ENCODE measurements around the gene CDC42SE2. TPM values are rescaled to one million over a fixed set of nuclear protein-coding genes. Genes with fewer than 3 reads are reported as not detected.

CDC42SE2 gene
- total RNA-seq, 6 donors from 2014 or later = 13.6 to 92.1 (median 36.5) TPM

GRCh38 chr5:131224387-131225201 is 39.3 kb upstream of the CDC42SE2 start:
- no peaks in the 10 kb centered on the region for H3K4me1 ChIP-seq
- peak in 1 of 4 donors; percentile 43 for TF ChIP-seq POLR2A (IDR thresholded peaks at IDR 0.05)
- no peak for TF ChIP-seq EP300 (IDR thresholded peaks at IDR 0.05)
- ATAC-seq (ENCODE audit: low FRiP score in 2 of 2) (peak; percentile 53 to 88), DNase-seq (peak in 1 of 2 donors; percentile 35)
- H3K36me3 ChIP-seq = no peaks in the 10 kb centered on the region
- peak overlapping the region in 1 of 4 donors; percentile 18 for H3K27ac ChIP-seq
- H3K9me3 ChIP-seq = no peaks in the 10 kb centered on the region
- no peak overlapping the region for H3K4me3 ChIP-seq
- WGBS, 2 donors = 63 to 71% methylated on average over 6 of the region's 6 CpGs
- H3K27me3 ChIP-seq = no peaks in the 10 kb centered on the region

- Histone ChIP-seq H3K4me3 (no peak overlapping the region), H3K4me1 (no peaks in the 10 kb centered on the region), H3K27ac (no peak overlapping the region), H3K9me3 (no peaks in the 10 kb centered on the region), H3K36me3 (no peaks in the 10 kb centered on the region), H3K27me3 (no peaks in the 10 kb centered on the region)
- WGBS, 2 donors = 83 to 94% methylated on average over 4 of the region's 4 CpGs
- no peak for TF ChIP-seq POLR2AphosphoS5 (IDR thresholded peaks at IDR 0.05)
- TF ChIP-seq CTCF (IDR thresholded peaks at IDR 0.05) = no peak
- no peak for TF ChIP-seq EP300 (IDR thresholded peaks at IDR 0.05)
- DNase-seq (no peak), ATAC-seq (ENCODE audit: low FRiP score in 2 of 2) (no peak)
Measured at GRCh38 chr5:131225282-131225974, 38.4 kb upstream of the CDC42SE2 start.

- no peak for TF ChIP-seq CTCF (IDR thresholded peaks at IDR 0.05)
- TF ChIP-seq POLR2AphosphoS5 (IDR thresholded peaks at IDR 0.05) = no peak
- no peak for TF ChIP-seq POLR2A (IDR thresholded peaks at IDR 0.05)
- TF ChIP-seq EP300 (IDR thresholded peaks at IDR 0.05) = no peak
- H3K4me3 ChIP-seq = no peak overlapping the region
- WGBS, 2 donors = 89 to 92% methylated on average over 2 of the region's 2 CpGs
Measured at GRCh38 chr5:131226899-131227298, 37.0 kb upstream of the CDC42SE2 start.

GRCh38 chr5:131228646-131229045 is 35.2 kb upstream of the CDC42SE2 start:
- no peak for TF ChIP-seq POLR2AphosphoS5 (IDR thresholded peaks at IDR 0.05)
- no peak for TF ChIP-seq EP300 (IDR thresholded peaks at IDR 0.05)
- no peak for TF ChIP-seq CTCF (IDR thresholded peaks at IDR 0.05)
- TF ChIP-seq POLR2A (IDR thresholded peaks at IDR 0.05) = no peak
- no peaks in the 10 kb centered on the region for H3K27me3 ChIP-seq
- 81 to 97% methylated on average over 1 of the region's 1 CpG for WGBS, 2 donors
- H3K9me3 ChIP-seq = no peaks in the 10 kb centered on the region
- H3K27ac ChIP-seq = no peak overlapping the region
- no peaks in the 10 kb centered on the region for H3K36me3 ChIP-seq
- ATAC-seq (ENCODE audit: low FRiP score in 2 of 2) (no peak), DNase-seq (no peak)
- no peaks in the 10 kb centered on the region for H3K4me1 ChIP-seq
- no peak overlapping the region for H3K4me3 ChIP-seq

More at GRCh38 chr5:131226899-131227298, 37.0 kb upstream of the CDC42SE2 start:
- ATAC-seq (ENCODE audit: low FRiP score in 2 of 2) (no peak), DNase-seq (no peak)
- no peaks in the 10 kb centered on the region for H3K27me3 ChIP-seq
- H3K27ac ChIP-seq = no peak overlapping the region
- H3K4me1 ChIP-seq = no peaks in the 10 kb centered on the region
- H3K9me3 ChIP-seq = no peaks in the 10 kb centered on the region
- H3K36me3 ChIP-seq = no peaks in the 10 kb centered on the region

- DNase-seq (no peak), ATAC-seq (ENCODE audit: low FRiP score in 2 of 2) (no peak)
- no peak overlapping the region for H3K4me3 ChIP-seq
- H3K36me3 ChIP-seq = no peaks in the 10 kb centered on the region
- no peak for TF ChIP-seq POLR2A (IDR thresholded peaks at IDR 0.05)
- no peak for TF ChIP-seq EP300 (IDR thresholded peaks at IDR 0.05)
- no peak for TF ChIP-seq CTCF (IDR thresholded peaks at IDR 0.05)
- no peak for TF ChIP-seq POLR2AphosphoS5 (IDR thresholded peaks at IDR 0.05)
- H3K4me1 ChIP-seq = no peaks in the 10 kb centered on the region
- H3K27me3 ChIP-seq = no peaks in the 10 kb centered on the region
- no peaks in the 10 kb centered on the region for H3K9me3 ChIP-seq
- WGBS, 2 donors = 79 to 83% methylated on average over 4 of the region's 4 CpGs
- H3K27ac ChIP-seq = no peak overlapping the region
Measured at GRCh38 chr5:131229623-131230022, 34.2 kb upstream of the CDC42SE2 start.
